K562 (cell line): ENCODE measurements around the gene RUNX1. TPM values are rescaled to one million over a fixed set of nuclear protein-coding genes. Genes with fewer than 3 reads are reported as not detected.
A peak's percentile ranks its signal among the peaks of the same experiment; 100 is the strongest.

Experiments
- KDM5B ChIP-seq: fragments of 200-600 bp; sonication (generic); IDR thresholded peaks from 2 replicates; pipeline ENCODE4 v1.6.1; 2012; ENCODE audit warnings: low read depth, mild to moderate bottlenecking, moderate library complexity, low read length, control low read depth, inconsistent platforms; ENCODE audit not compliant: insufficient replicate concordance
- PCBP1 ChIP-seq: fragments of 200-400 bp; formaldehyde crosslinking; IDR thresholded peaks from 2 replicates; pipeline ENCODE4 v1.6.1; 2018; ENCODE audit warnings: mild to moderate bottlenecking, low read depth, low read length; ENCODE audit not compliant: poor library complexity, severe bottlenecking
- SMAD2 ChIP-seq: fragments of 150-350 bp; IDR thresholded peaks from 2 replicates; pipeline ENCODE4 v1.6.1; 2014; ENCODE audit warnings: low read depth, mild to moderate bottlenecking, low read length
- polyA plus RNA-seq, 8 experiments: library from polyadenylated mRNA; depleted of rRNA in 4 of 8; stranded (reverse) in 5 of 8; unstranded in 3 of 8; fragments of >200 nt; fragmentation: Nextera tagmentation in 2 of 8; fragmentation: Illumina TruSeq in 1 of 8; extraction: Ambion mirVana in 2 of 8; extraction: Trizol in 1 of 8; gene quantifications; 2 replicates each; pipeline versions ENCODE4 v1.2.1 to v1.2.3, GENCODE V29; 2011 to 2014; ENCODE audit warnings: inconsistent platforms in 1 of 8, missing spikeins in 1 of 8
- total RNA-seq, 7 experiments: library from RNA; depleted of rRNA in 6 of 7; stranded (reverse); fragments of >200 nt in 6 of 7; fragmentation: Illumina TruSeq in 2 of 7; extraction: Trizol in 2 of 7; gene quantifications; 2 replicates each; pipeline versions ENCODE4 v1.2.1 to v1.2.3, GENCODE V29; 2011 to 2021; ENCODE audit warnings: low replicate concordance in 1 of 7
- TF ChIP-seq, protein P1 (sequence below), 2 experiments: fragments of 450-650 bp; IDR thresholded peaks; 2 replicates each; pipeline ENCODE4 v1.6.1; 2016; ENCODE audit warnings: mild to moderate bottlenecking in 2 of 2, borderline replicate concordance in 1 of 2, low read depth in 1 of 2, moderate library complexity in 1 of 2
- TF ChIP-seq, protein P2 (sequence below): IDR thresholded peaks from 3 replicates; pipeline ENCODE4 v1.6.1; 2011; ENCODE audit warnings: borderline replicate concordance, mild to moderate bottlenecking; ENCODE audit not compliant: insufficient read length, insufficient read depth
- TF ChIP-seq, protein P3 (sequence below): sonication (generic); formaldehyde crosslinking; IDR thresholded peaks from 2 replicates; pipeline ENCODE4 v1.8.1; 2023; ENCODE audit warnings: mild to moderate bottlenecking, missing genetic modification reagents

RUNX1 gene
- total and polyA plus RNA-seq, 9 of the 15 experiments (the other 6 are each of a cell fraction or from before 2014, with no cell fraction given): 2.2 to 68.6 (median 17.8) TPM

DNA sequence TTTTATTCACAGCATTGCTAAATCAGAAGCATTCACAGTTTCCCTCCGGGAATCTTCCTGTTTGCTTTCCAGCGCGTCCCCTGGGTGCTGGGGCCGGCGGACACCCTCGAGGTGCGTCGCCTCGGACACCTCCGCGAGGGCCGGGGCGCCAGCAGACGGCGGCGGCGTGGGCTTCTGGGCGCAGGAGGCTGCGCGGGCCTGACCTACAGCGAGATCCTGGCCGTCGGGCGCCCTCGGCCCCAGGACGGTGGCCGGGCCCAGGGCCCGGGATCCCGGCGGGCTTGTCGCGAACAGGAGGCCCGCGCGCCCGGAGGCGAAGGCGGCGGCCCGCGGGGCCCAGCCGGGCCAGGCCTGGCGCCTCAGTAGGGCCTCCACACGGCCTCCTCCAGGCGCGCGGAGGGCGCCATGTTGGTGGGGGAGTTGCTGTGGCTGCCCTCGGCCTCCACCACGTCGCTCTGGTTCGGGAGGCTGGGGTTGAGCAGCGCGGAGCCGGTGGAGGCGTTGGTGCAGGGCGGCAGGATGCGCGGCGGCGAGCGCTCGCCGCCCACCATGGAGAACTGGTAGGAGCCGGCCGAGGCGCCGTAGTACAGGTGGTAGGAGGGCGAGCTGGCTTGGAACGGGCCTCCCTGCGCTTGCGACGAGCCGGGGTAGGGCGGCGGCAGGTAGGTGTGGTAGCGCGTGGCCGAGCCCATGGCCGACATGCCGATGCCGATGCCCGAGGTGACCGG is 257.2 kb downstream of the RUNX1 start (continued):
- TF ChIP-seq, protein P1, sequence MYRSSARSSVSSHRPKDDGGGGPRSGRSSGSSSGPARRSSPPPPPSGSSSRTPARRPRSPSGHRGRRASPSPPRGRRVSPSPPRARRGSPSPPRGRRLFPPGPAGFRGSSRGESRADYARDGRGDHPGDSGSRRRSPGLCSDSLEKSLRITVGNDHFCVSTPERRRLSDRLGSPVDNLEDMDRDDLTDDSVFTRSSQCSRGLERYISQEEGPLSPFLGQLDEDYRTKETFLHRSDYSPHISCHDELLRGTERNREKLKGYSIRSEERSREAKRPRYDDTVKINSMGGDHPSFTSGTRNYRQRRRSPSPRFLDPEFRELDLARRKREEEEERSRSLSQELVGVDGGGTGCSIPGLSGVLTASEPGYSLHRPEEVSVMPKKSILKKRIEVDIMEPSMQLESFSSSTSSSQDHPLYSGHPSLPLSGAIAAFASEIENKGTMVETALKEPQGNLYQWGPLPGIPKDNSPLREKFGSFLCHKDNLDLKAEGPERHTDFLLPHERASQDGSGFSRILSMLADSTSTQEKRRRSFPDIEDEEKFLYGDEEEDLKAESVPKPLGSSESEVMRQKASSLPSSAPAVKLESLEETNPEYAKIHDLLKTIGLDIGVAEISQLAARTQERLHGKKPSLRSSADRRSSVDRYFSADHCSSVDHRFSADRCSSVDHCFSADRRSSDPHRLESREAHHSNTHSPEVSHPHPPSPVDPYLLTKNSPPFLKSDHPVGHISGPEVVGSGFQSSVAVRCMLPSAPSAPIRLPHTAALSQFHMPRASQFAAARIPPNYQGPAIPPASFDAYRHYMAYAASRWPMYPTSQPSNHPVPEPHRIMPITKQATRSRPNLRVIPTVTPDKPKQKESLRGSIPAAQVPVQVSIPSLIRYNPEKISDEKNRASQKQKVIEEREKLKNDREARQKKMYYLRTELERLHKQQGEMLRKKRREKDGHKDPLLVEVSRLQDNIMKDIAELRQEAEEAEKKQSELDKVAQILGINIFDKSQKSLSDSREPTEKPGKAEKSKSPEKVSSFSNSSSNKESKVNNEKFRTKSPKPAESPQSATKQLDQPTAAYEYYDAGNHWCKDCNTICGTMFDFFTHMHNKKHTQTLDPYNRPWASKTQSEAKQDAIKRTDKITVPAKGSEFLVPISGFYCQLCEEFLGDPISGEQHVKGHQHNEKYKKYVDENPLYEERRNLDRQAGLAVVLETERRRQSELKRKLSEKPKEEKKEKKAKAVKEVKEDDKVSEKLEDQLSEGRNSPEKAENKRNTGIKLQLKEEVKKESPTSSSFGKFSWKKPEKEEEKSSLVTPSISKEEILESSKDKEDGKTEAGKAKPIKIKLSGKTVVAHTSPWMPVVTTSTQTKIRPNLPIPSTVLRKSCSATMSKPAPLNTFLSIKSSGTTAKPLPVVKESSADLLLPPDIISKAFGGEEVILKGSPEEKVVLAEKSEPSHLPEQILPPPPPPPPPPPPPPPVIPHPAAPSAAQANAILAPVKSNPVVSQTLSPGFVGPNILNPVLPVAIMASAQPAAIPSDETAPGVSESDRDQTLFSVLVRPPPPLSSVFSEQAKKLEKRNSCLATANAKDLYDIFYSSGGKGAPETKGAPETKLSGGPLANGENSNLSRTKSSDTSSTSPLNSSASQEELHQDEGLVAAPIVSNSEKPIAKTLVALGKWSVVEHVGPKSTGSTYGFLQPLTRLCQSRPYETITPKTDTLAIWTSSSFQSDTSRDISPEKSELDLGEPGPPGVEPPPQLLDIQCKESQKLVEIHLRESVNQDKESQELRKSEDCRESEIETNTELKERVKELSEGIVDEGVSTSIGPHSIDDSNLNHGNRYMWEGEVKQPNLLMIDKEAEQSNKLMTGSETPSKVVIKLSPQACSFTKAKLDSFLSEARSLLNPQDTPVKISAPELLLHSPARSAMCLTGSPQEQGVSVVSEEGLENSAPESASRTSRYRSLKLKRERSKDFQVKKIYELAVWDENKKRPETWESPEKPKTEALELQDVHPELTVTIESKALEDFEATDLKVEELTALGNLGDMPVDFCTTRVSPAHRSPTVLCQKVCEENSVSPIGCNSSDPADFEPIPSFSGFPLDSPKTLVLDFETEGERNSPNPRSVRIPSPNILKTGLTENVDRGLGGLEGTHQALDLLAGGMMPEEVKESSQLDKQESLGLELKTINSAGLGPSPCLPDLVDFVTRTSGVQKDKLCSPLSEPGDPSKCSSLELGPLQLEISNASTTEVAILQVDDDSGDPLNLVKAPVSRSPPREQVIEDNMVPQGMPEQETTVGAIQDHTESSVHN (IDR thresholded peaks at IDR 0.05; ENCODE audit: borderline replicate concordance in 1 of 2, low read depth in 1 of 2): no peak
- no peak for TF ChIP-seq SMAD2
- TF ChIP-seq PCBP1: no peak
- no peak for TF ChIP-seq KDM5B
- TF ChIP-seq, protein P2, sequence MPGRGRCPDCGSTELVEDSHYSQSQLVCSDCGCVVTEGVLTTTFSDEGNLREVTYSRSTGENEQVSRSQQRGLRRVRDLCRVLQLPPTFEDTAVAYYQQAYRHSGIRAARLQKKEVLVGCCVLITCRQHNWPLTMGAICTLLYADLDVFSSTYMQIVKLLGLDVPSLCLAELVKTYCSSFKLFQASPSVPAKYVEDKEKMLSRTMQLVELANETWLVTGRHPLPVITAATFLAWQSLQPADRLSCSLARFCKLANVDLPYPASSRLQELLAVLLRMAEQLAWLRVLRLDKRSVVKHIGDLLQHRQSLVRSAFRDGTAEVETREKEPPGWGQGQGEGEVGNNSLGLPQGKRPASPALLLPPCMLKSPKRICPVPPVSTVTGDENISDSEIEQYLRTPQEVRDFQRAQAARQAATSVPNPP: no peak
- TF ChIP-seq, protein P3, sequence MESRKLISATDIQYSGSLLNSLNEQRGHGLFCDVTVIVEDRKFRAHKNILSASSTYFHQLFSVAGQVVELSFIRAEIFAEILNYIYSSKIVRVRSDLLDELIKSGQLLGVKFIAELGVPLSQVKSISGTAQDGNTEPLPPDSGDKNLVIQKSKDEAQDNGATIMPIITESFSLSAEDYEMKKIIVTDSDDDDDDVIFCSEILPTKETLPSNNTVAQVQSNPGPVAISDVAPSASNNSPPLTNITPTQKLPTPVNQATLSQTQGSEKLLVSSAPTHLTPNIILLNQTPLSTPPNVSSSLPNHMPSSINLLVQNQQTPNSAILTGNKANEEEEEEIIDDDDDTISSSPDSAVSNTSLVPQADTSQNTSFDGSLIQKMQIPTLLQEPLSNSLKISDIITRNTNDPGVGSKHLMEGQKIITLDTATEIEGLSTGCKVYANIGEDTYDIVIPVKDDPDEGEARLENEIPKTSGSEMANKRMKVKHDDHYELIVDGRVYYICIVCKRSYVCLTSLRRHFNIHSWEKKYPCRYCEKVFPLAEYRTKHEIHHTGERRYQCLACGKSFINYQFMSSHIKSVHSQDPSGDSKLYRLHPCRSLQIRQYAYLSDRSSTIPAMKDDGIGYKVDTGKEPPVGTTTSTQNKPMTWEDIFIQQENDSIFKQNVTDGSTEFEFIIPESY (CRISPR knock-in tag): peak; percentile 58; the same call in 1 of the 2 replicates
